Ishikawa (cell line): ENCODE measurements around the gene LRRC15.

Source experiments
- CEBPB ChIP-seq: IDR thresholded peaks from 2 replicates; pipeline ENCODE4 v1.6.1; 2012
- CREB1 ChIP-seq: IDR thresholded peaks from 2 replicates; pipeline ENCODE4 v1.6.1; 2012; ENCODE audit warnings: low read depth
- EGR1 ChIP-seq: IDR thresholded peaks from 2 replicates; pipeline ENCODE4 v1.6.1; 2012
- EP300 ChIP-seq: IDR thresholded peaks from 2 replicates; pipeline ENCODE4 v1.6.1; 2012; ENCODE audit warnings: borderline replicate concordance
- FOXM1 ChIP-seq: IDR thresholded peaks from 2 replicates; pipeline ENCODE4 v1.6.1; 2012; ENCODE audit warnings: low read depth, borderline replicate concordance
- MAX ChIP-seq: IDR thresholded peaks from 2 replicates; pipeline ENCODE4 v1.6.1; 2012
- NFIC ChIP-seq: IDR thresholded peaks from 2 replicates; pipeline ENCODE4 v1.6.1; 2012
- RAD21 ChIP-seq: IDR thresholded peaks from 2 replicates; pipeline ENCODE4 v1.6.1; 2012; ENCODE audit warnings: low read depth
- REST ChIP-seq: IDR thresholded peaks from 2 replicates; pipeline ENCODE4 v1.6.1; 2012; ENCODE audit warnings: low read depth, mild to moderate bottlenecking
- TAF1 ChIP-seq: IDR thresholded peaks from 2 replicates; pipeline ENCODE4 v1.6.1; 2012; ENCODE audit warnings: low read depth, mild to moderate bottlenecking
- TCF12 ChIP-seq: IDR thresholded peaks from 2 replicates; pipeline ENCODE4 v1.6.1; 2012; ENCODE audit warnings: low read depth
- TEAD4 ChIP-seq: IDR thresholded peaks from 2 replicates; pipeline ENCODE4 v1.6.1; 2012
- USF1 ChIP-seq: IDR thresholded peaks from 2 replicates; pipeline ENCODE4 v1.6.1; 2012
- YY1 ChIP-seq: IDR thresholded peaks from 2 replicates; pipeline ENCODE4 v1.6.1; 2012; ENCODE audit warnings: low read depth
- ZBTB7A ChIP-seq: IDR thresholded peaks from 2 replicates; pipeline ENCODE4 v1.6.1; 2012; ENCODE audit warnings: low read depth

LRRC15 gene

GRCh38 chr3:194395212-194395611, 25.7 kb upstream of the LRRC15 start:
- TF ChIP-seq ZBTB7A (no peak), EP300 (no peak), CEBPB (no peak), TEAD4 (no peak)

- no peak for TF ChIP-seq CREB1
- no peak for TF ChIP-seq REST
- no peak for TF ChIP-seq FOXM1
- no peak for TF ChIP-seq ZBTB7A
- no peak for TF ChIP-seq RAD21
- no peak for TF ChIP-seq TAF1
- no peak for TF ChIP-seq MAX
- TF ChIP-seq USF1 = no peak
- TF ChIP-seq CEBPB = no peak
- TF ChIP-seq NFIC = no peak
- TF ChIP-seq EGR1 = no peak
Observed at GRCh38 chr3:194392576-194392975, 23.0 kb upstream of the LRRC15 start.

- TF ChIP-seq TAF1 (no peak), TEAD4 (no peak), REST (no peak), TCF12 (no peak), YY1 (no peak), USF1 (no peak), EP300 (no peak), MAX (no peak), CEBPB (no peak), EGR1 (no peak), CREB1 (no peak), ZBTB7A (no peak), RAD21 (no peak)
Observed at GRCh38 chr3:194390835-194391234, 21.3 kb upstream of the LRRC15 start.

GRCh38 chr3:194389269-194389668, 19.7 kb upstream of the LRRC15 start:
- TF ChIP-seq MAX = no peak
- no peak for TF ChIP-seq USF1
- TF ChIP-seq TCF12 = no peak
- TF ChIP-seq FOXM1 = no peak
- no peak for TF ChIP-seq CEBPB
- no peak for TF ChIP-seq ZBTB7A
- TF ChIP-seq CREB1 = no peak
- TF ChIP-seq RAD21 = no peak
- TF ChIP-seq YY1 = no peak

GRCh38 chr3:194387926-194388418, 18.4 kb upstream of the LRRC15 start:
- TF ChIP-seq CREB1 = no peak
- no peak for TF ChIP-seq REST
- TF ChIP-seq USF1 = no peak
- TF ChIP-seq FOXM1 = no peak
- no peak for TF ChIP-seq TAF1
